Psoas muscle (tissue), 8 donors: ENCODE data around the gene ABCC4. TPM values are rescaled to one million over a fixed set of nuclear protein-coding genes. Genes with fewer than 3 reads are reported as not detected.

ENCODE experiments used
- ATAC-seq, 4 donors: fragments of 200-7000 bp; cut with Tn5 transposase; one replicate each; pipeline ENCODE4 v1.9.1; 2020; ENCODE audit warnings: moderate library complexity in 3 of 4, mild to moderate bottlenecking in 2 of 4
- DNase-seq, 2 donors: peaks; one replicate each; pipeline ENCODE4 v3.0.0-alpha.2; 2020
- H3K27ac ChIP-seq: fragments of 200-600 bp; one replicate; pipeline ENCODE4 v1.8.0; 2022
- H3K27me3 ChIP-seq, 3 donors: fragments of 200-600 bp in 1 of 3; one replicate each; pipeline versions ENCODE4 v1.6.1 to v1.8.0; 2013 to 2022; ENCODE audit warnings: low read length in 2 of 3, mild to moderate bottlenecking in 2 of 3, moderate library complexity in 1 of 3; ENCODE audit not compliant: insufficient read depth in 3 of 3
- H3K36me3 ChIP-seq, 2 donors: fragments of 200-600 bp in 1 of 2; one replicate each; pipeline versions ENCODE4 v1.6.1 to v1.8.0; 2013 to 2022; ENCODE audit warnings: low read depth in 1 of 2, mild to moderate bottlenecking in 1 of 2, moderate library complexity in 1 of 2; ENCODE audit not compliant: insufficient read depth in 1 of 2
- H3K4me1 ChIP-seq: fragments of 200-600 bp; one replicate; pipeline ENCODE4 v1.8.0; 2022
- H3K4me3 ChIP-seq: fragments of 200-600 bp; one replicate; pipeline ENCODE4 v1.8.0; 2022; ENCODE audit warnings: mild to moderate bottlenecking
- H3K9me3 ChIP-seq: fragments of 200-600 bp; one replicate; pipeline ENCODE4 v1.8.0; 2022
- WGBS, 3 donors: extraction: QIAGEN DNeasy Blood & Tissue Kit; methylation state at CpG; one replicate each; pipeline versions ENCODE4 v1.1.6 to v1.1.7; 2013; 5-methylcytosine and 5-hydroxymethylcytosine counted together
- intact Hi-C, 2 donors: fragments of 100-400 bp; cut with DNase I; formaldehyde crosslinking; loops; one replicate each; pipeline versions ENCODE4 v1.11.0 to v1.14.2; 2022
- polyA plus RNA-seq, 3 donors: library from polyadenylated mRNA; stranded (reverse); fragments of 200-250 nt; gene quantifications; one replicate each; pipeline ENCODE4 v1.2.3, GENCODE V29; 2013
- total RNA-seq, 4 donors: library from RNA; stranded (reverse); fragmentation: NEBNext Ultra II Directional in 2 of 4; extraction: Animal tissue kit (Norgen Biotek cat#: 25700) in 2 of 4; gene quantifications; one replicate each; pipeline versions ENCODE4 v1.2.1 to v1.2.4, GENCODE V29; 2021 to 2023
- TF ChIP-seq, protein P1 (sequence below): fragments of 200-600 bp; IDR thresholded peaks from one replicate; pipeline ENCODE4 v1.8.0; 2022; ENCODE audit warnings: antibody characterized with exemption
- donor health status: healthy with polysubstance abuse.
- donor health status: DM: no; HTN: no; CAD: no; lungs with moderate emphysema.
- donor health status: Bipolar disorder and iron deficiency.
- donor health status: healthy.
- donor health status: DM: yes; HTN: yes; CAD: no.
- donor health status: DM: no; HTN: no; CAD: no.
- donor health status: DM: no; HTN: no; CAD: no.
- donor health status: DM: yes; HTN: yes; CAD: no.

Gene ABCC4
- total and polyA plus RNA-seq, 7 donors, result 2.3 to 25.2 (median 6.1) TPM

- ATAC-seq, result peak in 3 of 4 donors; percentile 37 to 56 (median 47)
- WGBS, 3 donors, result 2 to 4% (median 3%) methylated on average over 31 to 40 of the region's 41 CpGs
- H3K27ac ChIP-seq, result no peak overlapping the region
- H3K27me3 ChIP-seq, result peaks cover 0 to 4% (median 2%) of the 10 kb centered on the region in 3 donors
- intact Hi-C loops, result no loop called here
- DNase-seq, result no peak
- TF ChIP-seq, protein P1, sequence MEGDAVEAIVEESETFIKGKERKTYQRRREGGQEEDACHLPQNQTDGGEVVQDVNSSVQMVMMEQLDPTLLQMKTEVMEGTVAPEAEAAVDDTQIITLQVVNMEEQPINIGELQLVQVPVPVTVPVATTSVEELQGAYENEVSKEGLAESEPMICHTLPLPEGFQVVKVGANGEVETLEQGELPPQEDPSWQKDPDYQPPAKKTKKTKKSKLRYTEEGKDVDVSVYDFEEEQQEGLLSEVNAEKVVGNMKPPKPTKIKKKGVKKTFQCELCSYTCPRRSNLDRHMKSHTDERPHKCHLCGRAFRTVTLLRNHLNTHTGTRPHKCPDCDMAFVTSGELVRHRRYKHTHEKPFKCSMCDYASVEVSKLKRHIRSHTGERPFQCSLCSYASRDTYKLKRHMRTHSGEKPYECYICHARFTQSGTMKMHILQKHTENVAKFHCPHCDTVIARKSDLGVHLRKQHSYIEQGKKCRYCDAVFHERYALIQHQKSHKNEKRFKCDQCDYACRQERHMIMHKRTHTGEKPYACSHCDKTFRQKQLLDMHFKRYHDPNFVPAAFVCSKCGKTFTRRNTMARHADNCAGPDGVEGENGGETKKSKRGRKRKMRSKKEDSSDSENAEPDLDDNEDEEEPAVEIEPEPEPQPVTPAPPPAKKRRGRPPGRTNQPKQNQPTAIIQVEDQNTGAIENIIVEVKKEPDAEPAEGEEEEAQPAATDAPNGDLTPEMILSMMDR, result no peak
- H3K4me1 ChIP-seq, result peaks cover 12% of the 10 kb centered on the region
- H3K9me3 ChIP-seq, result no peaks in the 10 kb centered on the region
- no peaks in the 10 kb centered on the region for H3K36me3 ChIP-seq
- peak overlapping the region; percentile 49 for H3K4me3 ChIP-seq
Observed at GRCh38 chr13:95003019-95003813, 298.0 kb downstream of the ABCC4 start.

DNA sequence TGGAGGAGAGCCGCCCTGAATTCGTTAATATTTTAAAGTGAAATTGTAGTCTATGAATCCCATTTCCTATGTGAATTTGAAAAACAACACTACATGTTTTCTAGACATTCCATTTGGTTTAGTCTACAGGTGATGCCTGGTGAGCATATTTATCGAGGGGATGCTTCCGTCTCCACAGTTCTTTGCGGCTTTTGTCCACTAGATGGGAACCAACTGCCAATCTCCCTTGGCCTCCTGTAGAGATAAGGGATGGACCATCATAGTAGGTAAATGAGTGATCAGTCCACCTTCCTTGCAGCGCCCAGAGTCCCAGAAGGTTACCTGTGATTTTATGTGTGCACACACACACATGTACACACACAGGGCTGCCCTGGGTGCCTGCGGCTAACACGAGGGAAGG is 299.1 kb downstream of the ABCC4 start:
- H3K9me3 ChIP-seq, result no peaks in the 10 kb centered on the region
- TF ChIP-seq, protein P1, result no peak
- 95 to 97% (median 95%) methylated on average over 8 of the region's 8 CpGs for WGBS, 3 donors
- no peak overlapping the region for H3K27ac ChIP-seq
- ATAC-seq (no peak), DNase-seq (no peak)
- intact Hi-C loops, result no loop called here
- peaks cover 0 to 4% (median 2%) of the 10 kb centered on the region in 3 donors for H3K27me3 ChIP-seq
- H3K4me1 ChIP-seq, result peaks cover 12% of the 10 kb centered on the region
- no peak overlapping the region for H3K4me3 ChIP-seq
- no peaks in the 10 kb centered on the region for H3K36me3 ChIP-seq

DNA sequence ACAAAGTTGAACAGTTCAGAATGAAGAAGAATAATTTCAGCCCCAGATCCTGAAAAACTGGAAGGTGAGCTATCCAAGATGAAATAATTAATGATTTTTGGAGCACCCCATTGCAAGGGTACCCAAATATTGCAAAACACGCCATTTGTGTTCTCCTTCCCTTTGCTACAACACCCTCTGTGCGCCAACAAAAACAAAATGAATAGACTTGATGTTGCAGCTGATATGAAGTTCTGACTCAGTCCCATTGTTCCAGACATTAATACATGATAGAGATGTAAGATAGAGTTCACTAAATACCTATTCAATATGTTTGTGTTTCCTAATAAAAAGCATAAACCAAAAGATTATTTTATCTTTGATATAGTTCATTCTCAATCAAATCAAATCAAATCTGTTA is 301.4 kb downstream of the ABCC4 start:
- 31 to 84% (median 73%) methylated on average over 2 of the region's 2 CpGs for WGBS, 3 donors
- Histone ChIP-seq H3K9me3 (no peaks in the 10 kb centered on the region), H3K4me1 (peaks cover 12% of the 10 kb centered on the region), H3K27ac (no peak overlapping the region), H3K4me3 (no peak overlapping the region), H3K27me3 (peaks cover 0 to 4% (median 2%) of the 10 kb centered on the region in 3 donors), H3K36me3 (no peaks in the 10 kb centered on the region)
- ATAC-seq, result no peak
- DNase-seq, result no peak
- intact Hi-C loops, result loop anchor here in 1 of 2 donors (10.0 kb wide), 1 partner anchor 1375 kb away; no protein-coding TSS in a partner anchor
- TF ChIP-seq, protein P1, result no peak

DNA sequence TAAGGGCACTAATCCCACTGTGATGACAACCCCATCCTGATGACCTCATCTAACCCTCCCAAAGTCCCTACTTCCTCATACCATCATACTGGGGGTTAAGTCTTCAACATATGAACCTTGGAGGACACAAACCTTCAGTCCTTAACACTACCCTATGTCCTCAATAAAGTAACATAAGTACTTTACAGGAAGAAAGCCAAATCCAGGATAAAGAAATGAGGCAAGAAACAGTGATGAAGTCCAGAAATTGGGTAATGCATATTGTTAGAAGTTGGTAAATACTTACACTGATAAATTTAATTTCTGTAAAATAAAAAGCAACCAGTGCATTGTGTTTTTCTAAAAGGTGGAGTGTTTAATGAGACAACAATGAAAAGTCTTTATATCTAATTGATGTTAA is 304.1 kb downstream of the ABCC4 start:
- DNase-seq (no peak), ATAC-seq (no peak)
- Histone ChIP-seq H3K9me3 (no peaks in the 10 kb centered on the region), H3K4me3 (no peak overlapping the region), H3K4me1 (no peaks in the 10 kb centered on the region), H3K36me3 (no peaks in the 10 kb centered on the region), H3K27me3 (no peaks in the 10 kb centered on the region), H3K27ac (no peak overlapping the region)
- TF ChIP-seq, protein P1, result no peak
- intact Hi-C loops, result loop anchor here in 1 of 2 donors (10.0 kb wide), 1 partner anchor 1378 kb away; no protein-coding TSS in a partner anchor
